Activated CD4-positive, alpha-beta T cell treated with anti-CD3 and anti-CD28 coated beads for 48 hours (primary cell): ENCODE data around the gene COL5A1.
A peak's percentile ranks its signal among the peaks of the same experiment; 100 is the strongest.

Experiments used
- DNase-seq: peaks from one replicate; pipeline ENCODE4 v3.0.0-alpha.2; 2020

The COL5A1 gene

GRCh38 chr9:134607971-134608370, 33.6 kb upstream of the COL5A1 start:
- no peak for DNase-seq

GRCh38 chr9:134611046-134611445, 30.6 kb upstream of the COL5A1 start:
- DNase-seq, result no peak

- DNase-seq, result no peak
Measured at GRCh38 chr9:134612309-134612708, 29.3 kb upstream of the COL5A1 start.

GRCh38 chr9:134612715-134613114, 28.9 kb upstream of the COL5A1 start:
- DNase-seq, result no peak

- DNase-seq, result no peak
Measured at GRCh38 chr9:134614256-134614655, 27.3 kb upstream of the COL5A1 start.

GRCh38 chr9:134616341-134616740, 25.3 kb upstream of the COL5A1 start:
- no peak for DNase-seq

GRCh38 chr9:134617246-134617645, 24.4 kb upstream of the COL5A1 start:
- peak; percentile 0 for DNase-seq

- DNase-seq, result no peak
Measured at GRCh38 chr9:134617836-134618162, 23.8 kb upstream of the COL5A1 start.

GRCh38 chr9:134618163-134618832, 23.3 kb upstream of the COL5A1 start:
- DNase-seq, result peak; percentile 1

- DNase-seq, result peak; percentile 0
Measured at GRCh38 chr9:134618833-134619447, 22.7 kb upstream of the COL5A1 start.

- DNase-seq, result peak; percentile 0
Measured at GRCh38 chr9:134619448-134619982, 22.1 kb upstream of the COL5A1 start.

- peak; percentile 0 for DNase-seq
Measured at GRCh38 chr9:134619983-134620661, 21.5 kb upstream of the COL5A1 start.

GRCh38 chr9:134620751-134621557, 20.6 kb upstream of the COL5A1 start:
- DNase-seq, result peak; percentile 1

- DNase-seq, result no peak
Measured at GRCh38 chr9:134621558-134622110, 20.0 kb upstream of the COL5A1 start.

- peak; percentile 0 for DNase-seq
Measured at GRCh38 chr9:134622896-134623257, 18.7 kb upstream of the COL5A1 start.

GRCh38 chr9:134623258-134624066, 18.1 kb upstream of the COL5A1 start:
- no peak for DNase-seq

GRCh38 chr9:134624137-134624591, 17.4 kb upstream of the COL5A1 start:
- no peak for DNase-seq

- DNase-seq, result no peak
Measured at GRCh38 chr9:134624621-134625181, 16.9 kb upstream of the COL5A1 start.

GRCh38 chr9:134625361-134626068, 16.1 kb upstream of the COL5A1 start:
- no peak for DNase-seq

GRCh38 chr9:134626069-134626423, 15.6 kb upstream of the COL5A1 start:
- DNase-seq, result no peak
